K562 (cell line): Measurements from ENCODE around the gene PPP2R2D. TPM values are rescaled to one million over a fixed set of nuclear protein-coding genes. Genes with fewer than 3 reads are reported as not detected.

Source experiments
- ATAC-seq: fragments of 200-7000 bp; cut with Tn5 transposase; 3 replicates; pipeline ENCODE4 v1.9.1; 2020; ENCODE audit warnings: moderate library complexity
- BruUV-seq: library from RNA; stranded (reverse); fragments of 400-500 nt; replicated peaks from 2 replicates; lab custom pipeline; 2021; lab: Mats Ljungman, UMichigan
- CTCF ChIA-PET: fragments of 300-600 bp; formaldehyde crosslinking; extraction: SDS; loops from one replicate; lab custom pipeline; 2021; ENCODE audit warnings: low intra/inter-chr PET ratio; lab: Yijun Ruan, JAX
- POLR2A ChIA-PET: fragments of 300-600, 350-650 bp; sonication (Branson Sonifier 250); formaldehyde crosslinking; extraction: SDS; loops from one replicate; lab custom pipeline; 2021; ENCODE audit warnings: antibody characterized with exemption, inconsistent platforms; lab: Yijun Ruan, JAX
- DNase-seq, 4 experiments: peaks; one replicate each; pipeline versions ENCODE4 v3.0.0 to v3.0.0-alpha.2; 2011 to 2018; ENCODE audit warnings: low spot score in 3 of 4, mixed read lengths in 3 of 4; ENCODE audit errors: extremely low read depth in 1 of 4
- FAIRE-seq: peaks from 2 replicates; lab custom pipeline; 2011; peaks lifted over from hg19 to GRCh38; lab: Jason Lieb, UNC
- H2AFZ ChIP-seq: 2 replicates; pipeline ENCODE4 v1.6.0; 2011; ENCODE audit warnings: low read depth, low read length, control low read depth, inconsistent platforms
- H3K27ac ChIP-seq: fragments of 200-600 bp; 3 replicates; pipeline ENCODE4 v1.8.0; 2011; ENCODE audit warnings: low read depth, mild to moderate bottlenecking, control low read depth, inconsistent platforms, low read length, moderate library complexity, mixed read lengths; ENCODE audit errors: extremely low read depth
- H3K27me3 ChIP-seq, 2 experiments: fragments of 300-600 bp in 1 of 2; 2 replicates in 1 of 2; 3 replicates in 1 of 2; pipeline versions ENCODE4 v1.6.0 to v1.8.0; 2011; ENCODE audit warnings: inconsistent platforms in 2 of 2, low read length in 2 of 2, mild to moderate bottlenecking in 1 of 2, mixed read lengths in 1 of 2, moderate library complexity in 1 of 2; ENCODE audit not compliant: control insufficient read depth in 2 of 2, insufficient read depth in 2 of 2
- H3K36me3 ChIP-seq: fragments of 300-600 bp; 3 replicates; pipeline ENCODE4 v1.8.0; 2011; ENCODE audit warnings: mild to moderate bottlenecking, low read length, inconsistent platforms; ENCODE audit not compliant: control insufficient read depth, insufficient read depth
- H3K4me1 ChIP-seq, 2 experiments: fragments of 200-600 bp in 1 of 2; replicated peaks in 1 of 2; 2 replicates in 1 of 2; 3 replicates in 1 of 2; pipeline versions ENCODE4 v1.5.1 to v1.8.0; 2011; ENCODE audit warnings: inconsistent platforms in 2 of 2, low read length in 2 of 2, mild to moderate bottlenecking in 1 of 2, mixed read lengths in 1 of 2, moderate library complexity in 1 of 2; ENCODE audit not compliant: control insufficient read depth in 2 of 2, insufficient read depth in 2 of 2
- H3K4me2 ChIP-seq: 2 replicates; pipeline ENCODE4 v1.6.1; 2011; ENCODE audit warnings: low read length, control low read depth, inconsistent platforms, mixed read lengths; ENCODE audit not compliant: insufficient read depth
- H3K4me3 ChIP-seq: fragments of 200-600 bp; sonication (generic), shearing (Covaris generic); 2 replicates; pipeline ENCODE4 v1.5.1; 2016; ENCODE audit warnings: control low read depth, inconsistent platforms
- H3K79me2 ChIP-seq: fragments of 200-600 bp; 3 replicates; pipeline ENCODE4 v1.8.0; 2011; ENCODE audit warnings: low read length, inconsistent platforms; ENCODE audit not compliant: control insufficient read depth, insufficient read depth
- H3K9ac ChIP-seq, 2 experiments: 2 replicates each; pipeline versions ENCODE4 v1.6.0 to v1.6.1; 2011; ENCODE audit warnings: low read depth in 2 of 2, low read length in 2 of 2, control low read depth in 1 of 2, inconsistent platforms in 1 of 2, mild to moderate bottlenecking in 1 of 2, mixed read lengths in 1 of 2; ENCODE audit not compliant: insufficient read depth in 1 of 2
- H3K9me1 ChIP-seq: one replicate; pipeline ENCODE4 v1.6.0; 2011; ENCODE audit warnings: inconsistent platforms, mild to moderate bottlenecking, low read length, moderate library complexity; ENCODE audit not compliant: control insufficient read depth, insufficient read depth
- H3K9me3 ChIP-seq: replicated peaks from 2 replicates; pipeline ENCODE4 v1.5.1; 2011; ENCODE audit warnings: low read depth, low read length, inconsistent platforms; ENCODE audit not compliant: control insufficient read depth, insufficient read depth
- H4K20me1 ChIP-seq: replicated peaks from 2 replicates; pipeline ENCODE4 v1.6.1; 2011; ENCODE audit warnings: low read length, inconsistent platforms, mixed read lengths; ENCODE audit not compliant: control insufficient read depth, insufficient read depth
- BRCA1 ChIP-seq, 2 experiments: fragments of 450-650 bp in 1 of 2; sonication (generic) in 1 of 2; formaldehyde crosslinking in 1 of 2; IDR thresholded peaks; 2 replicates each; pipeline versions ENCODE4 v1.5.0 to v1.6.1; 2017 to 2020; ENCODE audit warnings: mild to moderate bottlenecking in 1 of 2, missing genetic modification reagents in 1 of 2
- EZH2 ChIP-seq: IDR thresholded peaks from 2 replicates; pipeline ENCODE4 v1.6.1; 2012; ENCODE audit warnings: low read depth, mild to moderate bottlenecking, inconsistent platforms, low read length, borderline replicate concordance
- JUN ChIP-seq, 2 experiments: sonication (generic) in 1 of 2; formaldehyde crosslinking in 1 of 2; IDR thresholded peaks; 2 replicates each; pipeline versions ENCODE4 v1.6.1 to v1.8.0; 2012 to 2022; ENCODE audit warnings: borderline replicate concordance in 2 of 2, mild to moderate bottlenecking in 2 of 2, improper control_type of control experiment in 1 of 2, low read depth in 1 of 2, low read length in 1 of 2, missing genetic modification reagents in 1 of 2
- MCM2 ChIP-seq: fragments of 450-650 bp; IDR thresholded peaks from 2 replicates; pipeline ENCODE4 v1.6.1; 2017; ENCODE audit warnings: low read depth, mild to moderate bottlenecking
- PHF20 ChIP-seq: fragments of 450-650 bp; IDR thresholded peaks from 2 replicates; pipeline ENCODE4 v1.6.1; 2018; ENCODE audit not compliant: partially characterized antibody
- PHTF2 ChIP-seq: fragments of 250-450 bp; sonication (Bioruptor Pico); IDR thresholded peaks from 2 replicates; pipeline ENCODE4 v1.5.0; 2021; ENCODE audit warnings: mild to moderate bottlenecking
- POLR2G ChIP-seq: fragments of 200-400 bp; formaldehyde crosslinking; IDR thresholded peaks from 2 replicates; pipeline ENCODE4 v1.6.1; 2017; ENCODE audit warnings: low read depth, mild to moderate bottlenecking, antibody characterized with exemption, low read length, moderate library complexity
- RBM15 ChIP-seq: fragments of 200-400 bp; formaldehyde crosslinking; IDR thresholded peaks from 2 replicates; pipeline ENCODE4 v1.6.1; 2018; ENCODE audit warnings: mild to moderate bottlenecking, low read length, moderate library complexity; ENCODE audit not compliant: insufficient read depth
- RBM22 ChIP-seq: fragments of 200-400 bp; formaldehyde crosslinking; IDR thresholded peaks from 2 replicates; pipeline ENCODE4 v1.6.1; 2018; ENCODE audit warnings: low read length, low read depth; ENCODE audit not compliant: poor library complexity, severe bottlenecking
- SIN3A ChIP-seq, 2 experiments: fragments of 150-350 bp in 1 of 2; IDR thresholded peaks; 2 replicates each; pipeline ENCODE4 v1.6.1; 2011 to 2016; ENCODE audit warnings: borderline replicate concordance in 2 of 2, low read depth in 2 of 2, low read length in 2 of 2, mild to moderate bottlenecking in 2 of 2, moderate library complexity in 2 of 2; ENCODE audit not compliant: control insufficient read depth in 1 of 2
- SMARCA4 ChIP-seq: fragments of 450-650 bp; IDR thresholded peaks from 2 replicates; pipeline ENCODE4 v1.6.1; 2016
- SPI1 ChIP-seq: IDR thresholded peaks from 2 replicates; pipeline ENCODE4 v1.6.1; 2011; ENCODE audit warnings: low read depth, low read length, control low read depth, borderline replicate concordance
- ZNF175 ChIP-seq: fragments of 200-800 bp; sonication (Bioruptor generic); IDR thresholded peaks from 2 replicates; pipeline ENCODE4 v1.6.1; 2016; ENCODE audit warnings: low read depth, mild to moderate bottlenecking, missing genetic modification characterization, missing compliant biosample characterization
- ZNF274 ChIP-seq: IDR thresholded peaks from 2 replicates; pipeline ENCODE4 v1.6.1; 2011; ENCODE audit warnings: low read depth, mild to moderate bottlenecking, low read length, moderate library complexity, borderline replicate concordance
- ZNF79 ChIP-seq: fragments of 250-450 bp; sonication (Bioruptor Pico); IDR thresholded peaks from 2 replicates; pipeline ENCODE4 v1.4.0; 2020; ENCODE audit warnings: low read depth, mild to moderate bottlenecking, moderate library complexity
- WGBS: fragments of 100-300 bp; shearing (Covaris generic); methylation state at CpG from one replicate; pipeline ENCODE4 v1.1.6; 2016; ENCODE audit warnings: low coverage, mixed read lengths; ENCODE audit not compliant: insufficient coverage; ENCODE audit errors: missing lambda C conversion rate; 5-methylcytosine and 5-hydroxymethylcytosine counted together
- in situ Hi-C: fragments of 300-500 bp; cut with MboI; formaldehyde crosslinking; loops from 4 replicates; pipeline ENCODE4 v1.15.0; 2018; ENCODE audit warnings: inconsistent platforms, mixed read lengths
- intact Hi-C: fragments of 100-400 bp; cut with micrococcal nuclease; formaldehyde crosslinking; loops from 2 replicates; pipeline ENCODE4 v1.14.2; 2022
- polyA plus RNA-seq, 8 experiments: library from polyadenylated mRNA; depleted of rRNA in 4 of 8; stranded (reverse) in 5 of 8; unstranded in 3 of 8; fragments of >200 nt; fragmentation: Nextera tagmentation in 2 of 8; fragmentation: Illumina TruSeq in 1 of 8; extraction: Ambion mirVana in 2 of 8; extraction: Trizol in 1 of 8; gene quantifications; 2 replicates each; pipeline versions ENCODE4 v1.2.1 to v1.2.3, GENCODE V29; 2011 to 2014; ENCODE audit warnings: inconsistent platforms in 1 of 8, missing spikeins in 1 of 8
- total RNA-seq, 7 experiments: library from RNA; depleted of rRNA in 6 of 7; stranded (reverse); fragments of >200 nt in 6 of 7; fragmentation: Illumina TruSeq in 2 of 7; extraction: Trizol in 2 of 7; gene quantifications; 2 replicates each; pipeline versions ENCODE4 v1.2.1 to v1.2.3, GENCODE V29; 2011 to 2021; ENCODE audit warnings: low replicate concordance in 1 of 7
- TF ChIP-seq, protein P1 (sequence below): sonication (generic); formaldehyde crosslinking; IDR thresholded peaks from 2 replicates; pipeline ENCODE4 v1.8.0; 2022; ENCODE audit warnings: mild to moderate bottlenecking, missing genetic modification reagents
- TF ChIP-seq, protein P2 (sequence below), 2 experiments: IDR thresholded peaks; 2 replicates each; pipeline ENCODE4 v1.6.1; 2012; ENCODE audit warnings: improper control_type of control experiment in 2 of 2, low read depth in 2 of 2, low read length in 2 of 2, borderline replicate concordance in 1 of 2

PPP2R2D gene
- total and polyA plus RNA-seq, 9 of the 15 experiments (the other 6 are each of a cell fraction or from before 2014, with no cell fraction given): 1.9 to 37.0 (median 26.8) TPM

DNA sequence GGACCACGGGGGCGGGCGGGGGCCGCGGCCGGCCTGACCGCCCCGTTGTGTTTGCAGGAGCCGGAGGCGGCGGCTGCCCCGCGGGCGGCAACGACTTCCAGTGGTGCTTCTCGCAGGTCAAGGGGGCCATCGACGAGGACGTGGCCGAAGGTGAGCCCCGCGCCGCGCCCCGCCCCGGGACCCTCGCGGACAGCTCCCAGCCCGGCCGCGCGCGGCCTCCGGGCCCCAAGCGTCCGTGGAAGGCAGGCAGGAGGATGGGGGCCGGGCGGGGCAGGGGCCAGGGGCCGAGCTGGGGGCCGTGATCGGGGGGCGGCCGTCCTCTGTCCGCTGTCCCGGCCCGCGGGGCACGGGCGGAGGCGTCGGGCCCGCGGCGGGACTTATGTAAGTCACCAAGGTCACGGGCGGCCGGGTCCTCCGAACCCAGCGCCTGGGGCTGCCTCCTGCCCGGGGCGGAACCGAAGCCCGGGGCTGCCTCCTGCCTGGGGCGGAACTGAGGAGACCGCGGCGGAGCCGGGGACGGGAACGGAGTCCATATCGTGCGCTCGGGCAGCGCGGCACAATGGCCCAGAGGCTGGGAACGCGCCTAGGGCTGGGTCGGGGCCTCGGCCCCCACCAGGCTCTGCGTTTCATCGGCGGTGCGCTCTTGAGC is 497 bp downstream of the PPP2R2D start (continued):
- TF ChIP-seq SIN3A (IDR thresholded peaks at IDR 0.05; ENCODE audit: borderline replicate concordance in 2 of 2, control insufficient read depth in 1 of 2, low read depth in 2 of 2, low read length in 2 of 2) (0 out of 4 replicates have a peak, but pooled peaks of 1 of the 2 experiments have one; percentile 47), RBM22 (peak; percentile 59), EZH2 (no peak), ZNF79 (CRISPR knock-in tag) (no peak), POLR2G (peak; percentile 69), ZNF274 (no peak)

DNA sequence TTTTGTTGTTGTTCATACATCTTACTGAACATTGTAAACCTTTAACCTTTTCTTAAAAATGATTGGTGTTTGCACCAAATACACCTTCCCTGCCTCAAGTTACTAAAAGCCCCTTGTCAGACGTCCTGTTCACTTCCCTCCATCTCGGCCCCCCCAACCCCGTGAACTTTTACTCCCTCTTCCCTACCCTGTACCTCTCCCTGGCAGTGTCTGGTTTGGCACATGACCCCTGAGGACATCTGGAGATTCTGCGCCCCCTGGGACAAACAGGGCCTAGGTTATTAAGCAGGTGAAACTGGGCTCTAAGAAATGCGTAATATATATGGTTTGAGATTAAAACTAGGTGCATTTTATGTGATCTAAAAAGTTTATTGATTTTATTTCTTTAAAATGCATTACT is 1.4 kb downstream of the PPP2R2D start:
- Histone ChIP-seq H3K27me3 (no peaks in the 10 kb centered on the region), H3K9ac (peak overlapping the region; percentile 89 to 98; a peak in 3 of 4 replicates), H2AFZ (no peak overlapping the region), H3K4me2 (peak overlapping the region; percentile 80), H3K4me3 (peak overlapping the region; percentile 81), H3K4me1 (peaks cover 36 to 37% of the 10 kb centered on the region in 2 experiments), H3K9me1 (no peaks in the 10 kb centered on the region), H3K79me2 (peaks cover 61% of the 10 kb centered on the region), H3K27ac (peak overlapping the region; percentile 90), H4K20me1 (peaks cover 15% of the 10 kb centered on the region), H3K9me3 (no peaks in the 10 kb centered on the region), H3K36me3 (peaks cover 39% of the 10 kb centered on the region; the same call in 2 of the 3 replicates)
- ChIA-PET CTCF (no interaction called here), POLR2A (interaction anchor here (4.6 to 7.7 kb wide), 2 partner anchors 9 to 12 kb away, joined by 37 to 100 read pairs; no protein-coding TSS in a partner anchor)
- in situ Hi-C loops: no loop called here
- WGBS: 7% methylated on average over 5 of the region's 5 CpGs
- intact Hi-C loops: loop anchor here (10.0 kb wide), 1 partner anchor 83 kb away; the partner anchor contains the start of gene BNIP3
- DNase-seq (no peak), ATAC-seq (no peak), FAIRE-seq (no peak)
- TSS peak; percentile 46 for BruUV-seq
- TF ChIP-seq, protein P1, sequence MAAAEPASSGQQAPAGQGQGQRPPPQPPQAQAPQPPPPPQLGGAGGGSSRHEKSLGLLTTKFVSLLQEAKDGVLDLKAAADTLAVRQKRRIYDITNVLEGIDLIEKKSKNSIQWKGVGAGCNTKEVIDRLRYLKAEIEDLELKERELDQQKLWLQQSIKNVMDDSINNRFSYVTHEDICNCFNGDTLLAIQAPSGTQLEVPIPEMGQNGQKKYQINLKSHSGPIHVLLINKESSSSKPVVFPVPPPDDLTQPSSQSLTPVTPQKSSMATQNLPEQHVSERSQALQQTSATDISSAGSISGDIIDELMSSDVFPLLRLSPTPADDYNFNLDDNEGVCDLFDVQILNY: no peak
- no peak for TF ChIP-seq RBM15
- no peak for TF ChIP-seq ZNF175
- no peak for TF ChIP-seq JUN (IDR thresholded peaks at IDR 0.05; ENCODE audit: borderline replicate concordance, low read depth, low read length)
- TF ChIP-seq JUN (CRISPR knock-in tag; IDR thresholded peaks at IDR 0.05; ENCODE audit: borderline replicate concordance): no peak
- no peak for TF ChIP-seq BRCA1 (IDR thresholded peaks at IDR 0.05)
- TF ChIP-seq BRCA1 (CRISPR knock-in tag; IDR thresholded peaks at IDR 0.05): no peak
- TF ChIP-seq, protein P2, sequence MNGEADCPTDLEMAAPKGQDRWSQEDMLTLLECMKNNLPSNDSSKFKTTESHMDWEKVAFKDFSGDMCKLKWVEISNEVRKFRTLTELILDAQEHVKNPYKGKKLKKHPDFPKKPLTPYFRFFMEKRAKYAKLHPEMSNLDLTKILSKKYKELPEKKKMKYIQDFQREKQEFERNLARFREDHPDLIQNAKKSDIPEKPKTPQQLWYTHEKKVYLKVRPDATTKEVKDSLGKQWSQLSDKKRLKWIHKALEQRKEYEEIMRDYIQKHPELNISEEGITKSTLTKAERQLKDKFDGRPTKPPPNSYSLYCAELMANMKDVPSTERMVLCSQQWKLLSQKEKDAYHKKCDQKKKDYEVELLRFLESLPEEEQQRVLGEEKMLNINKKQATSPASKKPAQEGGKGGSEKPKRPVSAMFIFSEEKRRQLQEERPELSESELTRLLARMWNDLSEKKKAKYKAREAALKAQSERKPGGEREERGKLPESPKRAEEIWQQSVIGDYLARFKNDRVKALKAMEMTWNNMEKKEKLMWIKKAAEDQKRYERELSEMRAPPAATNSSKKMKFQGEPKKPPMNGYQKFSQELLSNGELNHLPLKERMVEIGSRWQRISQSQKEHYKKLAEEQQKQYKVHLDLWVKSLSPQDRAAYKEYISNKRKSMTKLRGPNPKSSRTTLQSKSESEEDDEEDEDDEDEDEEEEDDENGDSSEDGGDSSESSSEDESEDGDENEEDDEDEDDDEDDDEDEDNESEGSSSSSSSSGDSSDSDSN (IDR thresholded peaks at IDR 0.05; ENCODE audit: borderline replicate concordance in 1 of 2, low read depth in 2 of 2, low read length in 2 of 2): no peak
- TF ChIP-seq MCM2: no peak
- no peak for TF ChIP-seq PHTF2 (CRISPR knock-in tag)
- TF ChIP-seq PHF20: no peak
- no peak for TF ChIP-seq SMARCA4
- no peak for TF ChIP-seq SPI1
